Coronary artery (tissue), 2 donors: ENCODE data around the gene CFD.
"Not testable (repeated sequence)": the region's sequence is repeated elsewhere in the genome, so short reads cannot be mapped to it uniquely, and the experiment has no call there.

Experiments
- DNase-seq: peaks from one replicate; pipeline ENCODE4 v3.0.0-alpha.2; 2017; ENCODE audit warnings: low spot score
- H3K27ac ChIP-seq, 2 donors: fragments of 200-600 bp; sonication (generic); one replicate each; pipeline ENCODE4 v1.5.1; 2016 to 2019
- H3K4me3 ChIP-seq: fragments of 200-600 bp; sonication (generic); 2 replicates; pipeline ENCODE4 v1.5.1; 2016; ENCODE audit warnings: mild to moderate bottlenecking, moderate library complexity
- CTCF ChIP-seq: fragments of 200-600 bp; sonication (generic); IDR thresholded peaks from one replicate; pipeline ENCODE4 v1.5.1; 2019; ENCODE audit warnings: antibody characterized with exemption

CFD gene

DNA sequence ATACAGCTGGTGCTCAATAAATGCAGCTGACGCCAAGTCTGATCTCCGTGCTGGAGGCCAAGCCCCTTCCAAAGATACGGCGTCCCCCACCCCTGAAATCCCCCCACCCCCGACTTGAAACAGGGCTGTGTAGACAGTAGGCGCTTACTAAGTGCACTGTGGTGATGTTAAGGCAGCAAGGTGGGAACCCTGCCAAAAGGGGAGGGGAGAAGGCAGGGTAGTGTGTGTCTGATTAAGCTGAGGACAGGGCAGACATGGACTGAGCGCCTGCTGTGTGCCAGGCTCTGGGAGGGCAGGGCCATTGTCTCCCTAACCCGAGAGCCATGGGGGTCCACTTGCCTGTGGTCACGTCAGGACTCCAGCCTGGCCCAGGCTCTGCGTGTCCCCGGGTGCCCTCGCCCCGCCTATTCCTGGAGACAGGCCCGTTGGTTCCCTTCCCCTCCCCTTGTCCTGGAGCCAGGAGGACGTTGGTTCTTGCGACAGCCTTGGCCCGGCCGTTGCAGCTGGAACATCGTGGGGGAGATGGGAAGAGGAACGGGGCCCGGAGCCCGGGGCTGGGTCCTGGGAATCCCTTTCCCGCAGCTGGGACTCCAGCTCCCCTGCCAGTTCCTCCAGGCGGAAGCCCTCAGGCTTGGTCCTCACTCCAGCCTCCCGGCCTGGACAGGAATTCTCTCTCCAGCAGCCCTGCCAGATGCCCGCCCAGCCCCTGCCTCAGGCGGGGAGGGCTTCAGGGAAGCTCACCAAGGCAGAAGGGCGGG, 9.1 kb upstream of the CFD start:
- peak overlapping the region; percentile 56 for H3K4me3 ChIP-seq

GRCh38 chr19:850979-851335, 8.5 kb upstream of the CFD start:
- no peak for DNase-seq
- TF ChIP-seq CTCF = no peak

More for the DNA sequence above, 9.1 kb upstream of the CFD start:
- DNase-seq = peak; percentile 94
- TF ChIP-seq CTCF = no peak
- H3K27ac ChIP-seq = peak overlapping the region; percentile 62 to 84

GRCh38 chr19:852136-853013, 7.1 kb upstream of the CFD start, which contains the start of gene ELANE:
ELANE (plus strand) TSS chr19:852303; CDS start chr19:852329, 26 bp downstream.
- no peak for TF ChIP-seq CTCF
- Histone ChIP-seq H3K4me3 (no peak within 1 kb of the TSS), H3K27ac (peak within 1 kb of the TSS in 1 of 2 donors; percentile 84)
- no peak for DNase-seq

More at GRCh38 chr19:850979-851335, 8.5 kb upstream of the CFD start:
- Histone ChIP-seq H3K4me3 (peak overlapping the region; percentile 56), H3K27ac (peak overlapping the region; percentile 62 to 84)

DNA sequence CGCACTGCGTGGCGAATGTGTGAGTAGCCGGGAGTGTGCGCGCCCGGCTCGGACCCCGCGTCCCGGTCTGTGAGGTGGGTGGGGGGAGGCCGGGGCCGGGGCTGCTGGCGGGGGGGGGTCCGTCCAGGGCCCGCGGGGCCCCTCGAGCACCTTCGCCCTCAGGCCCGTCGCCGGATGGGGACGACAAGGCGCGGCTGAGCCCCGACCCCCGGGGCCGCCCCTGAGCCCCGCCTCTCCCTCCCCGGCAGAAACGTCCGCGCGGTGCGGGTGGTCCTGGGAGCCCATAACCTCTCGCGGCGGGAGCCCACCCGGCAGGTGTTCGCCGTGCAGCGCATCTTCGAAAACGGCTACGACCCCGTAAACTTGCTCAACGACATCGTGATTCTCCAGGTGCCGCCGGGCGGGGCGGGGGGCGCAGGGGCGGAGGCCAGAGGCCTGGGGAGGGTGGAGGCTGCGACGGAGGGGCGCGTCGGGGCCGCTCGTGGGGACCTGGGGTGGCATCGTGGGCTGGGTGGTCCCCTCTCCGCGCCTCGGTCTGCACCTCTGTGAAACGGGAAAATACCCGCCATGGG, 6.4 kb upstream of the CFD start:
- Histone ChIP-seq H3K27ac (no peak overlapping the region), H3K4me3 (no peak overlapping the region)
- no peak for DNase-seq
- TF ChIP-seq CTCF = no peak

DNA sequence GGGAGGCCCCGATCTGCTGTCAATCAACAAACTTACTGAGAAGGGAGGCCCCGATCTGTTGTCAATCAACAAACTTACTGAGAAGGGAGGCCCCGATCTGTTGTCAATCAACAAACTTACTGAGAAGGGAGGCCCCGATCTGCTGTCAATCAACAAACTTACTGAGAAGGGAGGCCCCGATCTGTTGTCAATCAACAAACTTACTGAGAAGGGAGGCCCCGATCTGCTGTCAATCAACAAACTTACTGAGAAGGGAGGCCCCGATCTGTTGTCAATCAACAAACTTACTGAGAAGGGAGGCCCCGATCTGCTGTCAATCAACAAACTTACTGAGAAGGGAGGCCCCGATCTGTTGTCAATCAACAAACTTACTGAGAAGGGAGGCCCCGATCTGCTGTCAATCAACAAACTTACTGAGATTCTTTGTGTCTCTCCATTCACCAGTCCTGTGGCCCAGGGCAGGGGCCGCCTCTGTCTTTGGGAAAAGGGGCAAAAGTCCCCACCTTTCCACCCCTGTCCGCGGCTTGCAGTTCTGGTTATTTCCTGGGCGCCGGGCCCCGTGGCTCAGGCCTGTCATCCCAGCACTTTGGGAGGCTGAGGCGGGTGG, 5.7 kb upstream of the CFD start:
- not testable (repeated sequence) for H3K4me3 ChIP-seq, H3K27ac ChIP-seq, DNase-seq

DNA sequence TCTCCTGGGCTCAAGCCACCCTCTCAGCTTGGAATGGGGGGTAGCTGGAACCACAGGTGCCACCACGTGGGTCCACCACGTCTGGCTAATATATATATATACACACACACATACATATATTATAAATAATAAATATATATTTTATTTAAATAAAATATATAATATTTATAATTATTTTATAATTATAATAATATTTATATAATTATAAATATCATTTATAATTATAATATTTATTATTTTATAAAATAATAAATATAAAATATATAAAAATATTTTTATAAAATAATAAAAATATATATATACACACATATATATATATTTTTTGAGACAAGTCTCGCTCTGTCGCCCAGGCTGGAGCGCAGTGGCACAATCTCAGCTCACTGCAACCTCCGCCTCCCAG, 4.9 kb upstream of the CFD start:
- no peak for DNase-seq
- no peak overlapping the region for H3K4me3 ChIP-seq
- H3K27ac ChIP-seq = no peak overlapping the region
- no peak for TF ChIP-seq CTCF

DNA sequence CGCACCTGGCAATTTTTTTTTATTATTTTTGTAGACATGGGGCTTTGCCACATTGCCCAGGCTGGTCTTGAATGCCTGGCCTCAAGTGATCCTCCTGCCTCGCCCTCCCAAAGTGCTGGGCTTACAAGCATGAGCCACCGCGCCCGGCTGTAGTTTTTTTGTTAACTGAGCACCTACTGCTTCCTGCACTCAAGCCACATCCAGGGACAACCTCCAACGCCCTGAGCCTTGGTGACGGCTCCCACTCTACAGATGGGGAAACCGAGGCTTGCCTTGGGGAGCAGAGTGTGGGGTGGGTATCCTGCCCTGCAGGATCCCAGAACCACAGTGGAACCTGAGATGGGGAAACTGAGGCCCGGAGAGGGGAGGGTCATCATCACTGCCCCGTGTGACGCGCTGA, 4.3 kb upstream of the CFD start:
- no peak overlapping the region for H3K4me3 ChIP-seq
- DNase-seq = no peak
- TF ChIP-seq CTCF = no peak
- no peak overlapping the region for H3K27ac ChIP-seq
